Measurements from ENCODE around the gene BAIAP2.
"Not testable (repeated sequence)": the region's sequence is repeated elsewhere in the genome, so short reads cannot be mapped to it uniquely, and the experiment has no call there.

Gene BAIAP2

DNA sequence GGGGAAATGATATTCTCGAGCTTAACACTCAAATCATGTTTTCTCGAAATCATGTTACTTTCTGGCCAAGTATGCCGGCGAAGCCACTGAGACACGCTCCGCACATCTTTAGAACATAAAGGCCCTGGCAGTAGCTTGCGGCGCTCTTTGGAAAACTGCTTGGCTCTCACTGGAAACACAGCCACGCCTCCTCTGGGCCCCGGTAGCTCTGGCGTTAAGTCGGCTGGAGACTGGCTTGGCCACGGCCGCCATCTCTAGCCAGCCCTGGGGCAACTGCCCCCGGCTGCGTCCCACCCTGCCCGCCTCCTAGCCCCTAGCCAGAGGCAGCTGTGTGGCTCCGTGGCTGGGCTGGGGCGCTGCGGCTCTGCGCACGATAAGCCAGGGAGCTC is 9.2 kb upstream of the BAIAP2 start:
- no peak for DNase-seq

DNA sequence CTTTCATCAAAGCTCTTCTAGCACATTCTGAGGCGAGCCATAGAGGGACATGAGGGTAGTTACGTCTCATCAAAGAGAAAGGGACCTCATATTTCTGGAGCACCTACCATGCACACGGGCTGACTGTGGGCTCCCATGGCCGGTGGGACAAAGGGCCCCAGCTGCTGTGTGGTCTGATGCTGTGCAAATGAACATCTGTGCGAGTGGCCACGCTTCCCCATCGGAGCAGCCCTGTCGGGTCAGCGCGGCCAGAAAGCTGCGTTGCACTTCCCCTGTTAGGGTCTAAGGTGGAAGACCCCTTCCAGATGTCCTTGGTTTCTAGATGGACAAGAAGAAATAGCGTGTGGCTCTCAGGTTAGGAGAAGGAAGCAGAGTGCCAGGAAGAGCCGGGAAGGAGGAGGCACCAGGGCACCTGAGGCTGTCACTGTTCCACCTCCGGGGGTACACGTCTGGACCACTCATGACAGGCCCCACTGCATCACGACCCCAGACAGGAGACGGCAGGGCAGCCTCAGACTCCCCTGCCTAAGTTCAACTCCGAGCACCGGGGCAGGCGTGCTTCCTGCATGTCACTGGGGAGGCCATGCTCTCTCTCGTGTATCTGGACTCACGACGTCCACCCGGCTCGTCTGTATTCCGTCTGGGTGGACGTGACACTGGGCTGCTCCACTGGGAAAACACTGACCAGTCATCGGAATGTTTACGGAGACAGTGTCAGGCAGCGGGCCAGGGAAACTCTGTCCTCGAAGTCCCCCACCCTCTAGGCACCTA is 8.5 kb upstream of the BAIAP2 start:
- no peak for DNase-seq

DNA sequence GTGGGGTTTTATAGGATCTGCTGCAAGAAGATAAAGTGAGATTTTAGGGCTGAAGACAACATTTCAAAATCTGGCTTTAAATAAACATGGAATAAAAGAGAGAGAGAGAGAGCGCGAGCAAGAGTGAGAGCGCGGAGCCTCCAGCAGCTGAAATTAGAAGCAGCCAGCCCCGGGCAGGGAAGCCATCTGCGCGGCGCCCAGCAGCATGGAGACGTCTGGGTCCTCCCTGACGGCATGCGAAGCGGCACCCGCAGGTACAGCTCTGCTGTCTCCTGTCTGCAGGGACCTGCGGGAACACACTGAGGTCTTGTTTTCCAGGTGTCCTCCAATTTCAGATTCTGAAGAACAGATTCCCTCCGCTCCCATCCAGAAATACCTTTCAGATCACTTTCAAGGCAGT is 7.9 kb upstream of the BAIAP2 start:
- no peak for DNase-seq

DNA sequence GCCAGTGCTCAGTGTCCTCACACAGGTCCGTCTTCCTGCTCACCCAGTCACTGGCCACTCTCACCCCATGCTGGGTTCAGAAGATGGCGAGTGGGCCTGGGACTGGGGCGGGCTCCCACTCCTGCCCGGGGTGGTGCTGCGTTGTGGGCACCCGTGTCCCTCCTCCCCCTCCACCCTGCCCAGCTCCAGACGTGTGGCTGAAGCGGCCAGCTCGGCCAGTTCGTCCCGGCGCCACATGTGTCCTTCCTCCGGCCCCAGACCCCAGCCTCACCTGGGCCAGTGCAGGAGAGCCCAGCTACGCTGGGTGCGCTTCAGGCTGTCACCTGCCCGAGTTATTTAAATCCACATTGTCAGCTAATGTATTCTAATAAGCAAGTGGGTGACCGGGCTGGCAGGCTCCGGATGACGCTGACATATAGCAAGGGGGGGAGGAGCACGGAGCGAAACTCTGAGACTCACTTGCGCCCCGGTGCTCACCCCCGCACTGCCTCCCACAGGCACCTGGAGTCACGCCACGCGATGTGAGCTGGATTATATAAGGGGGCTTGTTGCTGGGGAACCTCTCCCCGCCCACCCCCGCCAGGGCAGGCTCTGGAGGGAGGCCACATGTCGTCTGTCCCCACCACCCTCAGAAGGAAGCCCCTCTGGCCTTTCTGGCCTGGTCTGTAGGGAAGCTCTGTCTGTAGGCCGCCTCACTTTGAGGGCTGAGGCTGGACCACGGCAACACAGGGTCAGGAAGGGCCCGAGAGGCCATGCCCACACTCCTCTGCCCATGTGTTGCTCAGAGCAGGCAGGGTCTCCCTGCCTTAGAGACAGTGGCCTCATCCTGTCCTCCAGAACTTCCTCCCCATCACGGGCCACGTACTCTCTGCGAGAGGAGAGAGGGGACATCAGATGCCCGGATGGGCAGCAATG is 7.1 kb upstream of the BAIAP2 start:
- no peak for DNase-seq

DNA sequence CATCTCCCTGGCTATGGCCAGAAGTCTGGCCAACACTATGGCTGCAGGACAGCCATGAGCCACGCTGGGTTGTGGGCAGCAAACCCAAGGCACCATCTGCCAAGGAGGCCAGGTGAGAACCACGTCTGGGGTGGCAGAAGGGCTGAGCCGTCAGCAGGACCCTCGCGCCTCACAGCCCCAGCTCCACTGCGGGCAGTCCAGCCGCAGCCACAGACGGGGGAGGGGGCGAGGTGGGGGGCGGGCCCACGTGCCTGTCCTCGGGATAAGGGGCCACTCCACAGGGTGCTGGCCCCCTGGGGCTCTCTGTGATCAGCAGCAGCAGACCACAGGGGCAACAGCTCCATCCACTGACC is 6.5 kb upstream of the BAIAP2 start:
- DNase-seq: no peak

GRCh38 chr17:81029859-81030258 is 5.1 kb upstream of the BAIAP2 start:
- DNase-seq: no peak

- not testable (repeated sequence) for DNase-seq
Measured at GRCh38 chr17:81030312-81030711, 4.6 kb upstream of the BAIAP2 start.

DNA sequence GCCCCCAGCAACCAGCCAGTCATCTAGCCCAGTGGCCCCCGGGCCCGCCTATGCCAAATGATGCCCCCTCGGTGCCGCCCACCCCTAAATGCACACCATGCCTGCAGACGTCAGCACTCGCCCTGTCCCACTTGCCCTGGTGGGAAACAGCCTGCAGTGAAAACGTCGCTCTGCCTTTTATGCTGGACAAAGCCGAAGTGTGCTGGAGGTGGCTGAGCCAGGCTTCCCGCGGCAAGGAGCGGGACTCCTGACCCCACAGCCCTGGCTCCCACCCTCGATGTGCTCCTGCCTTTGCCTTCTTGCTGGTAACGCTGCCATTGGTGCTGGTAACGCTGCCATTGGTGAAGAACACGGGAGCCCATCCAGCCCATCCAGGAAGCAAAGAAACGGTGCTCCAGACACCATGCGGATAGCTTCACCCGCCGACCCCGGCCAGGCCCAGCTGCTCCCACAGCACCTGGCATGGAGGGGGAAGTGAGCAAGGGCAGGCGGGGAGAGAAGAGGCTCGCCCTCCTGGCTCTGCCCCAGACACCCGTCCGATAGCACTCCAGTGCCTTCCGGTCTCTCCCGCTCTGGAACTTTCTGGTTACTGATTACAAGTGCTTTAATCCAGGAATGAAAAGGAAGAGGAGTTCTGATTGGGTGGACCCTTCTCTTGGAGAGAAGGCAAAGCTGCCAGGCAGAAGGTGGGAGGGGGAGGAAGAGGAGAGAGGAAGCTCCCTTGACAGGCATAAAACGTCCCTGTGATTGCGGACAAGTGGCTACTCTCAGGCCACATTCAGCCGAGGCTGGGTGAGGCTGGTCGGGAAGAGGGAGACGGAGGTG is 4.0 kb upstream of the BAIAP2 start:
- DNase-seq: no peak

- no peak for DNase-seq
Measured at GRCh38 chr17:81031566-81032550, 3.1 kb upstream of the BAIAP2 start.

- no peak for DNase-seq
Measured at GRCh38 chr17:81032641-81033480, 2.1 kb upstream of the BAIAP2 start.

- DNase-seq: no peak
Measured at GRCh38 chr17:81033535-81034167, 1.3 kb upstream of the BAIAP2 start.

DNA sequence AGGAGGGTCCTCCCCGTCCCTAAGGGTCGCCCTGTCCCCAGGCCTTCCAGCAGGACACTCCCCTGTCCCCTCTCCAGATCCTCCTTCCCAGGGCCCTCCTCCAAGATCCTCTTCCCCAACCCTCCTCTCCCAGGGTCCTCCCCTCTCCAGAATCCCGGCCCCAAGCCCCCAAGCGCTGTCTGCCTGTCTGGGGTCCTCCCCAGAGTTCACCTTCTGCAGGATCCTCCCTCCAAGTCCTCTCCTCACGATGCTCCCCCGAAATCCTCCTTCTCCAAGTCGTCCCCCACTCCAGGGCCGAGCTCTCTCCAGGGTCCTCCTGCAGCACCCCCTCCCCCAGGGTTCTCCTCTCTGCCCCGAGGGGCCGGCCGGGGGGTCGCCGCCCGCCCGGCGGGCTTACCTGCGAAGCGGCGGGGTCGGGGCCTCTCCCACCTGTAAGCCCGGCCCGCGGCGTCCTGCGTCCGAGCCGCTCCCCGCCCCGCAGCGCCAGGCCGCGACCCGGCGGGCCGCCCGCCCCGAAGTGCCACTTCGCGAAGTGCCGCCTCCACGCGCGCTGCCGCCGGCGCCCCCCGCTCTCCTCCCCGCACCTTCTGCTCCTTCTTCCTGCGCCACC is 678 bp upstream of the BAIAP2 start:
- no peak for DNase-seq

DNA sequence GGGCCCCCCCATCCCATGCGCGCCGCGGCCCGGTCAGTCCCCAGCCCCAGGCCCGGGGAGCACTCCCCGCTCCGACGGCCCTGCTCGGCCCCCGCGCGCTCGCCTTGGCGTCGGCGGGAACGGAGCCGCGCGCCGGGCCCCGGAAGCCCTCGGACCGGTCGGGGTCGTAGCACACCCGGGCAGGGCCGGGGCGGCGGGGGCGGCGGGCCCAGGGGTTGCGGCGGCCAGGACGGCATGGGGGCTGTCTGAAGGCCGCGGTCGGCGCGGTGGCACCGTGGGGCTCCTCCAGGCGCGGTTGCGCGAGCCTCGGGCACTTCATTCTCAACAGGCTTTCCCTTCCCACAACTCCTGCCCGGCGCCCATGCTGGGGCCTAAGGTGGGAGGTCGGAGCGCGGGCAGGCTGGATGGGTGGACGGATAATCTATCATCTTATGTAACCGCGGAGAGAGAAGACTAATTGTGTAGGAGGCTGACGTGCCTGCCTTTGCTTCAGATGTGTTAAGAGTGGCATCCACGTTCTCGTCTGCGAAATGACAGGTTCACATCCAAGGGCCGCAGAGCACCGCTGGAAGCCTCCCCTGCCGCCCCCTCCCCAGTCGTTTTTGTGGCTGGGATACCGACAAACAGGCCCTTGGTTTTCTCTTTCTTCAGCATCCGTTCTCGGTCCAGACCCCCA is 708 bp downstream of the BAIAP2 start:
- peak; percentile 28 for DNase-seq

- DNase-seq: no peak
Measured at GRCh38 chr17:81036197-81036941, 1.4 kb downstream of the BAIAP2 start.

- no peak for DNase-seq
Measured at GRCh38 chr17:81037026-81037797, 2.3 kb downstream of the BAIAP2 start.

GRCh38 chr17:81037798-81038733 is 3.1 kb downstream of the BAIAP2 start:
- no peak for DNase-seq

DNA sequence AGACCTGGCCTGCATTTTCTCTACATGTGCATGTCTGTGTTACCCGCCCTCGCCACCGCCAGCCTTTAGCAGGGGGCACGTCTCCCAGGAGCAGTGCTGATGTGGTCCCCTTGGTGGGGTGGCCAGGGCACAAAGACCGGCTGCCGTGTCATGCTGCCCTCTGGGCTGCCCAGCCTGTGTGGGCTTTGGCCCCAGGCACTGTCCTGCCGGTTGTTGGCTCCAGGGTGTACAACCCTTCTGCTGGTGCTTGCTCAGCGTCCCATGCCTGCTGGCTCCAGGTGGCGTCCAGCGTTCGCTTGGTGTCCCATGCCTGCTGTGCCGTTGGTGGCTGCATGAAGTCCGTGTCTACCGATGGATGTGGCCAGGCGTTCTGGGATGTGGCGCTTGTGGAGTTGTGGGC is 4.1 kb downstream of the BAIAP2 start:
- DNase-seq: no peak

Measured in EL (cell line).